Measurements from ENCODE around the gene C2CD3. TPM values are rescaled to one million over a fixed set of nuclear protein-coding genes. Genes with fewer than 3 reads are reported as not detected.

The C2CD3 gene
- total and polyA plus RNA-seq, 9 of the 15 experiments (the other 6 are each of a cell fraction or from before 2014, with no cell fraction given): 4.4 to 20.2 (median 15.4) TPM

GRCh38 chr11:74169738-74170458 is 904 bp downstream of the C2CD3 start:
- POLR2A ChIA-PET: interaction anchor here (0.7 to 1.6 kb wide), 6 partner anchors 8 to 1552 kb away, joined by 3 to 9 read pairs (median 4); no protein-coding TSS in a partner anchor
- CTCF ChIA-PET (ENCODE audit: low intra/inter-chr PET ratio): no interaction called here
- no peak for TF ChIP-seq TAF9B (IDR thresholded peaks at IDR 0.05; ENCODE audit: partially characterized antibody)
- no peak for TF ChIP-seq RBBP5 (IDR thresholded peaks at IDR 0.05; ENCODE audit: borderline replicate concordance, insufficient read depth, low read length, poor library complexity, severe bottlenecking)
- TF ChIP-seq TAL1 (IDR thresholded peaks at IDR 0.05): no peak
- no peak for TF ChIP-seq POLR3A (IDR thresholded peaks at IDR 0.05; ENCODE audit: borderline replicate concordance, extremely low read depth, insufficient read depth, insufficient read length)
- no peak for TF ChIP-seq ZNF282 (CRISPR knock-in tag; IDR thresholded peaks at IDR 0.05)
- TF ChIP-seq ZNF561 (CRISPR knock-in tag; conservative IDR thresholded peaks at IDR 0.05): no peak
- TF ChIP-seq, protein P1, sequence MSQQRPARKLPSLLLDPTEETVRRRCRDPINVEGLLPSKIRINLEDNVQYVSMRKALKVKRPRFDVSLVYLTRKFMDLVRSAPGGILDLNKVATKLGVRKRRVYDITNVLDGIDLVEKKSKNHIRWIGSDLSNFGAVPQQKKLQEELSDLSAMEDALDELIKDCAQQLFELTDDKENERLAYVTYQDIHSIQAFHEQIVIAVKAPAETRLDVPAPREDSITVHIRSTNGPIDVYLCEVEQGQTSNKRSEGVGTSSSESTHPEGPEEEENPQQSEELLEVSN (IDR thresholded peaks at IDR 0.05; ENCODE audit: borderline replicate concordance in 1 of 2, extremely low read depth in 1 of 2, insufficient read depth in 1 of 2, insufficient read length in 1 of 2, low read depth in 1 of 2, low read length in 1 of 2, poor library complexity in 1 of 2, severe bottlenecking in 1 of 2): no peak
- no peak for TF ChIP-seq EWSR1 (IDR thresholded peaks at IDR 0.05; ENCODE audit: borderline replicate concordance, low read depth, partially characterized antibody)
- no peak for TF ChIP-seq ESRRB (CRISPR knock-in tag; IDR thresholded peaks at IDR 0.05; ENCODE audit: borderline replicate concordance)
- peak; percentile 69 for TF ChIP-seq ZNF316 (IDR thresholded peaks at IDR 0.05)
- no peak for TF ChIP-seq ZMIZ1 (IDR thresholded peaks at IDR 0.05; ENCODE audit: low read depth in 2 of 2, low read length in 2 of 2)
- no peak for TF ChIP-seq RFX7 (CRISPR knock-in tag; IDR thresholded peaks at IDR 0.05)
- no peak for TF ChIP-seq ELF2 (CRISPR knock-in tag; IDR thresholded peaks at IDR 0.05)
- TF ChIP-seq ZNF24 (IDR thresholded peaks at IDR 0.05): peak; percentile 63; the same call in 1 of the 2 replicates
- no peak for TF ChIP-seq LARP7 (IDR thresholded peaks at IDR 0.05)
- 0 out of 2 replicates have a peak, but pooled peaks have one; percentile 20 for TF ChIP-seq CBFA2T3 (IDR thresholded peaks at IDR 0.05)
- no peak for TF ChIP-seq CREBBP (IDR thresholded peaks at IDR 0.05; ENCODE audit: low read depth, low read length)

More at GRCh38 chr11:74169738-74170458, 904 bp downstream of the C2CD3 start:
- under 1% methylated on average over 9 of the region's 9 CpGs for whole genome bisulfite sequencing (ENCODE audit: insufficient coverage, low coverage, missing lambda C conversion rate)
- FAIRE-seq (no peak), DNase-seq (ENCODE audit: extremely low read depth in 1 of 4, low spot score in 3 of 4) (peak in 1 of 4 experiments; percentile 31), ATAC-seq (no peak)
- Histone ChIP-seq H3K4me3 (peak overlapping the region; percentile 62), H3K4me1 (replicated peaks in 1 of 2; ENCODE audit: control insufficient read depth in 2 of 2, insufficient read depth in 2 of 2, low read length in 2 of 2) (peaks cover 3 to 12% of the 10 kb centered on the region in 2 experiments; a peak in 3 of 5 replicates), H3K4me2 (ENCODE audit: insufficient read depth, low read length) (peak overlapping the region; percentile 96), H2AFZ (ENCODE audit: low read depth, low read length) (peak overlapping the region; percentile 79), H3K27ac (ENCODE audit: extremely low read depth, low read depth, low read length) (peak overlapping the region; percentile 89), H3K36me3 (ENCODE audit: control insufficient read depth, insufficient read depth, low read length) (peaks cover 41% of the 10 kb centered on the region), H3K27me3 (ENCODE audit: control insufficient read depth in 2 of 2, insufficient read depth in 2 of 2, low read length in 2 of 2) (no peaks in the 10 kb centered on the region), H3K9ac (ENCODE audit: insufficient read depth in 1 of 2, low read depth in 2 of 2, low read length in 2 of 2) (peak overlapping the region; percentile 86 to 90), H4K20me1 (replicated peaks; ENCODE audit: control insufficient read depth, insufficient read depth, low read length) (peaks cover 4% of the 10 kb centered on the region; the same call in 1 of the 2 replicates), H3K79me2 (ENCODE audit: control insufficient read depth, insufficient read depth, low read length) (peaks cover 60% of the 10 kb centered on the region), H3K9me3 (replicated peaks; ENCODE audit: control insufficient read depth, insufficient read depth, low read depth, low read length) (no peaks in the 10 kb centered on the region), H3K9me1 (ENCODE audit: control insufficient read depth, insufficient read depth, low read length) (no peaks in the 10 kb centered on the region)
- in situ Hi-C loops (cut with MboI) (no loop called here), intact Hi-C loops (cut with micrococcal nuclease) (loop anchor here (5.0 kb wide), 1 partner anchor 188 kb away; the partner anchor contains the start of gene UCP2)
- no TSS peak for BruUV-seq (replicated peaks)
